Measurements from ENCODE around the gene TRIM5.
"Not testable (repeated sequence)": the region's sequence is repeated elsewhere in the genome, so short reads cannot be mapped to it uniquely, and the experiment has no call there.

TRIM5 gene

GRCh38 chr11:5684646-5685362 lies at the start of gene TRIM5:
TSS of gene TRIM5 (minus strand) at chr11:5685074. CDS start at chr11:5680177, 4,897 bp downstream.
- DNase-seq (ENCODE audit: low spot score): peak; percentile 97
- ChIA-PET CTCF (interaction anchor here (0.5 to 1.0 kb wide), 5 partner anchors 8 to 1512 kb away, joined by 3 to 7 read pairs (median 3); no protein-coding TSS in a partner anchor), POLR2A (ENCODE audit: low non-redundant PET) (interaction anchor here (0.8 kb wide), 1 partner anchor 64 kb away, joined by 4 read pairs; no protein-coding TSS in a partner anchor)

GRCh38 chr11:5727691-5728090 lies 42.8 kb upstream of the TRIM5 start:
- CTCF ChIA-PET: no interaction called here
- POLR2A ChIA-PET (ENCODE audit: low non-redundant PET): interaction anchor here (0.6 kb wide), 1 partner anchor 9 kb away, joined by 3 read pairs; no protein-coding TSS in a partner anchor
- H3K27ac ChIP-seq: no peak overlapping the region
- DNase-seq (ENCODE audit: low spot score): no peak
- no peak for TF ChIP-seq CTCF (conservative IDR thresholded peaks at IDR 0.05; ENCODE audit: low read depth)

More at GRCh38 chr11:5684646-5685362, at the start of gene TRIM5:
- TF ChIP-seq CTCF (conservative IDR thresholded peaks at IDR 0.05; ENCODE audit: low read depth): peak; percentile 74
- peak within 1 kb of the TSS; percentile 86 for H3K27ac ChIP-seq

GRCh38 chr11:5726351-5726750 lies 41.5 kb upstream of the TRIM5 start:
- DNase-seq (ENCODE audit: low spot score): no peak
- no peak overlapping the region for H3K27ac ChIP-seq
- CTCF ChIA-PET: no interaction called here
- no peak for TF ChIP-seq CTCF (conservative IDR thresholded peaks at IDR 0.05; ENCODE audit: low read depth)
- POLR2A ChIA-PET (ENCODE audit: low non-redundant PET): no interaction called here

- no peak for DNase-seq (ENCODE audit: low spot score)
- CTCF ChIA-PET: no interaction called here
- no peak for TF ChIP-seq CTCF (conservative IDR thresholded peaks at IDR 0.05; ENCODE audit: low read depth)
Measured at GRCh38 chr11:5722622-5723021, 37.7 kb upstream of the TRIM5 start.

GRCh38 chr11:5719703-5720495 lies 35.0 kb upstream of the TRIM5 start:
- DNase-seq (ENCODE audit: low spot score): no peak
- CTCF ChIA-PET: no interaction called here
- H3K27ac ChIP-seq: no peak overlapping the region
- TF ChIP-seq CTCF (conservative IDR thresholded peaks at IDR 0.05; ENCODE audit: low read depth): no peak
- POLR2A ChIA-PET (ENCODE audit: low non-redundant PET): no interaction called here

More at GRCh38 chr11:5722622-5723021, 37.7 kb upstream of the TRIM5 start:
- H3K27ac ChIP-seq: no peak overlapping the region
- POLR2A ChIA-PET (ENCODE audit: low non-redundant PET): no interaction called here

GRCh38 chr11:5716518-5716917 lies 31.6 kb upstream of the TRIM5 start:
- H3K27ac ChIP-seq; DNase-seq (ENCODE audit: low spot score); CTCF ChIA-PET; POLR2A ChIA-PET (ENCODE audit: low non-redundant PET): not testable (repeated sequence)

GRCh38 chr11:5713695-5714094 lies 28.8 kb upstream of the TRIM5 start:
- no peak overlapping the region for H3K27ac ChIP-seq
- ChIA-PET CTCF (no interaction called here), POLR2A (ENCODE audit: low non-redundant PET) (no interaction called here)
- DNase-seq (ENCODE audit: low spot score): no peak
- TF ChIP-seq CTCF (conservative IDR thresholded peaks at IDR 0.05; ENCODE audit: low read depth): no peak
